Common myeloid progenitor, CD34-positive (primary cell): ENCODE results near the gene CXXC4. TPM values are rescaled to one million over a fixed set of nuclear protein-coding genes. Genes with fewer than 3 reads are reported as not detected.

ENCODE experiments used
- CTCF ChIA-PET: fragments of 350-600 bp; sonication (Branson Sonifier 250); formaldehyde crosslinking; loops from one replicate; lab custom pipeline; 2021; ENCODE audit warnings: antibody characterized with exemption; lab: Charles Lee
- POLR2A ChIA-PET: fragments of 350-600 bp; sonication (Branson Sonifier 250); formaldehyde crosslinking; loops from one replicate; lab custom pipeline; 2021; ENCODE audit warnings: antibody characterized with exemption; lab: Charles Lee
- DNase-seq, 3 donors: peaks; one replicate each; pipeline versions ENCODE4 v3.0.0 to v3.0.0-alpha.2; 2013
- H3K27ac ChIP-seq, 2 experiments: 1 replicate in 1 of 2; 2 replicates in 1 of 2; pipeline ENCODE4 v1.7.0; 2013; ENCODE audit warnings: inconsistent platforms in 2 of 2, low read length in 2 of 2, mild to moderate bottlenecking in 2 of 2, low read depth in 1 of 2, moderate library complexity in 1 of 2; ENCODE audit not compliant: severe bottlenecking in 2 of 2, insufficient read depth in 1 of 2, poor library complexity in 1 of 2
- H3K27me3 ChIP-seq, 5 experiments: replicated peaks in 2 of 5; 1 replicate in 3 of 5; 2 replicates in 2 of 5; pipeline versions ENCODE4 v1.6.1 to v1.7.0; 2013; ENCODE audit warnings: low read length in 4 of 5, mild to moderate bottlenecking in 2 of 5, moderate library complexity in 2 of 5, inconsistent platforms in 1 of 5; ENCODE audit not compliant: insufficient read depth in 5 of 5, control insufficient read depth in 4 of 5
- H3K36me3 ChIP-seq, 4 experiments: 1 replicate in 2 of 4; 2 replicates in 2 of 4; pipeline versions ENCODE4 v1.6.1 to v1.7.0; 2013; ENCODE audit warnings: low read length in 3 of 4, control low read depth in 1 of 4, mild to moderate bottlenecking in 1 of 4; ENCODE audit not compliant: control insufficient read depth in 4 of 4, insufficient read depth in 4 of 4
- H3K4me1 ChIP-seq, 4 experiments: 1 replicate in 3 of 4; 2 replicates in 1 of 4; pipeline versions ENCODE4 v1.6.1 to v1.7.1; 2013; ENCODE audit warnings: low read length in 3 of 4, mild to moderate bottlenecking in 3 of 4, control low read depth in 1 of 4, inconsistent platforms in 1 of 4, moderate library complexity in 1 of 4; ENCODE audit not compliant: control insufficient read depth in 4 of 4, insufficient read depth in 4 of 4; ENCODE audit errors: control extremely low read depth in 1 of 4
- H3K4me3 ChIP-seq, 7 experiments: 1 replicate in 4 of 7; 2 replicates in 3 of 7; pipeline versions ENCODE4 v1.5.1 to v1.7.0; 2013; ENCODE audit warnings: mild to moderate bottlenecking in 7 of 7, low read length in 6 of 7, moderate library complexity in 6 of 7, inconsistent platforms in 2 of 7, low read depth in 2 of 7, control low read depth in 1 of 7; ENCODE audit not compliant: insufficient read depth in 4 of 7, control insufficient read depth in 1 of 7; ENCODE audit errors: extremely low read depth in 1 of 7
- H3K9me3 ChIP-seq, 5 experiments: 1 replicate in 4 of 5; 2 replicates in 1 of 5; pipeline versions ENCODE4 v1.6.1 to v1.7.1; 2013; ENCODE audit warnings: low read length in 4 of 5, mild to moderate bottlenecking in 2 of 5, inconsistent platforms in 1 of 5, low read depth in 1 of 5, moderate library complexity in 1 of 5; ENCODE audit not compliant: control insufficient read depth in 4 of 5, insufficient read depth in 2 of 5; ENCODE audit errors: control extremely low read depth in 1 of 5
- WGBS: methylation state at CpG from one replicate; pipeline ENCODE4 v1.1.5; 2013; ENCODE audit not compliant: insufficient coverage; 5-methylcytosine and 5-hydroxymethylcytosine counted together
- polyA plus RNA-seq: library from polyadenylated mRNA; unstranded; fragments of 120-200 nt; gene quantifications from one replicate; pipeline ENCODE4 v1.2.1, GENCODE V29; 2013

The CXXC4 gene
- polyA plus RNA-seq, result 0.03 TPM

DNA sequence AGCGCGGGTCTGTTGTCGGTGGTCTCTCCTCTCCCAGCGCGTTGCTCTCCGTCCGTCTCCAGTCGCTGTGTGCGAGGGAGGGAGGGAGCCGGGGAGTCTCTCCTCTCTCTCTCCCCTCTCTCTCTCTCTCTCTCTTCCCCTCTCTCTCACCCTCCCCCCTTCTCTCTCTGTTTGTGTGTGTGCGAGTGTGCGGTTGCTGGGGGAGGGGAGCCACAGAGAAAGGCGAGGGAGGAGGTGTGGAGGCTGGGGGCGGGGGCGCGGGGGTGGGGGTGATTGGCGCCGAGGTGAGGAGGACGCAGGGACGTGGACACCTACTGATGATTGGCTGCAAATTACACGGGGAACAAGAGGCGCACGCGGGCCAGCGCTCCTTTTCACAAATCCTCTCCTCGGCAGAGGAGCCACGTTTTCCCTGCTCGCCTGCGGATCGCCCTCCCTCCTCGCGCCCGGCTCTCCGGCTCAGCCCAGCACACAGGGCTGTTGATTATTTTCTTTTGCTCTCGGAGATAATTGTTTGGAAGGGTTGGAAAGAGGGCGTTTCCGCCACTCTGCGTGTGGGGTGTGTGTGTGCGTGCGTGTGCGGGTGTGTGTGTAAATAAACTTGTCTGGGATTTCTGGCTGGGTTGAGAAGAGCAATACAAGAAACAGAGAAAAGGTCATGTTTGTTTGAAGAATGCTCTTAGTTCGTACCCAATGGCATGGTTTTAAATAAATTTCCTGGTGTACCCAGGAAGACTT is at the start of gene CXXC4:
Gene CXXC4 (minus strand): TSS at position 73 of the 738 bp plus-strand sequence. CDS start 3,092 bp downstream, outside the sequence.
- Histone ChIP-seq H3K9me3 (peaks cover 0 to 1% (median 0%) of the 10 kb centered on the region in 5 experiments), H3K27ac (no peak within 1 kb of the TSS), H3K27me3 (peaks cover 27 to 89% (median 30%) of the 10 kb centered on the region in 5 experiments), H3K4me3 (peak within 1 kb of the TSS in 6 of 7 experiments; percentile 27 to 72 (median 46)), H3K36me3 (no peaks in the 10 kb centered on the region), H3K4me1 (peaks cover 2 to 23% (median 17%) of the 10 kb centered on the region in 4 experiments)
- ChIA-PET CTCF (no interaction called here), POLR2A (no interaction called here)
- DNase-seq, result peak; percentile 23 to 60 (median 50)
- 0% methylated on average over 17 of the region's 42 CpGs for WGBS

DNA sequence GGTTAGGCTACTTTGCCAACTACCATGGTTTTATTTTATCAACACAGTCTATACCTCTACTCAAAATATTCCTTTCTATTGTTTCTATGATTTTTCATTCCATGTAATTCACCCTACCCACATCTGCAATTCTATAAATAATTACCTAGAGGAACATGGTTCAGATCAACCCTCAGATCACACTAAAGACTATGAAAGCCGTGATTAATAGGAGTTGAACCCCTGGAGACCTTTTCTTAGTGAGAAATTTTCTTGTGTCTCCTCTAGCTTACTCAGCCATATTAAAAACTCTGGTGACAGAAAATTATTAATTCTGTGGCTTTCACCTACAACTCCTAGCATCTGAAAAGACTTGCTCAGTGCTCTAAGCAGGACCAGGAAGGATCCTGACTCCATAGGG is 38.5 kb upstream of the CXXC4 start:
- H3K36me3 ChIP-seq, result no peaks in the 10 kb centered on the region
- ChIA-PET CTCF (no interaction called here), POLR2A (no interaction called here)
- no peak for DNase-seq
- no peaks in the 10 kb centered on the region for H3K9me3 ChIP-seq
- no peaks in the 10 kb centered on the region for H3K4me1 ChIP-seq
- no peaks in the 10 kb centered on the region for H3K27me3 ChIP-seq
- no peak overlapping the region for H3K27ac ChIP-seq
- H3K4me3 ChIP-seq, result no peak overlapping the region
- WGBS, result 100% methylated on average over 1 of the region's 1 CpG

DNA sequence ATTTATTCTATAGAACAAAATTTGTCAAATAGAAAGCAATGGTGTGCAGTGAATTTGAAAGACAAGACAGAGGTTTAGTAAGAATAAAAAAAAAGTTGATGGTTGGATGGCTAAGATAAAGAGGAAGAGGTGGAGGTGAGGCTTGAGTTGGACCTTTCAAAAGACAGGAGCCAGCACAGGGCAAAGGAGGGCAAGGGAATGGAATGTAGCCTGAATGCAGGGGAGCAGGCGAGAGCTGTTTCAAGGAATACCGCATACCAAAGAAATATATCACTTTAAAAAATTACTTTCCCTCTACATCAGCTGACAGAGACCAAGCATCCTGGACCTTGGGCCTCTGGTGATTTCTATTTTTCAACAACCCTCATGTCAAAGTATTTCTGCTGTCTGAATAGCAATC is 38.0 kb upstream of the CXXC4 start:
- no peak overlapping the region for H3K27ac ChIP-seq
- no peaks in the 10 kb centered on the region for H3K27me3 ChIP-seq
- no peaks in the 10 kb centered on the region for H3K36me3 ChIP-seq
- CTCF ChIA-PET, result no interaction called here
- POLR2A ChIA-PET, result no interaction called here
- no peak overlapping the region for H3K4me3 ChIP-seq
- DNase-seq, result no peak
- H3K4me1 ChIP-seq, result no peaks in the 10 kb centered on the region
- WGBS, result 100% methylated on average over 2 of the region's 2 CpGs
- H3K9me3 ChIP-seq, result no peaks in the 10 kb centered on the region

- Histone ChIP-seq H3K27me3 (no peaks in the 10 kb centered on the region), H3K4me1 (no peaks in the 10 kb centered on the region), H3K4me3 (no peak overlapping the region), H3K36me3 (no peaks in the 10 kb centered on the region), H3K9me3 (no peaks in the 10 kb centered on the region), H3K27ac (no peak overlapping the region)
- no CpG with 5 or more reads among the region's 1 CpG for WGBS
- no peak for DNase-seq
- ChIA-PET CTCF (no interaction called here), POLR2A (no interaction called here)
Measured at GRCh38 chr4:104531390-104531789, 36.7 kb upstream of the CXXC4 start.

- Histone ChIP-seq H3K9me3 (no peaks in the 10 kb centered on the region), H3K36me3 (no peaks in the 10 kb centered on the region), H3K27me3 (no peaks in the 10 kb centered on the region), H3K4me1 (no peaks in the 10 kb centered on the region), H3K4me3 (no peak overlapping the region), H3K27ac (no peak overlapping the region)
- DNase-seq, result no peak
- CTCF ChIA-PET, result no interaction called here
- WGBS, result 95% methylated on average over 2 of the region's 2 CpGs
- POLR2A ChIA-PET, result no interaction called here
Measured at GRCh38 chr4:104530426-104530825, 35.7 kb upstream of the CXXC4 start.

DNA sequence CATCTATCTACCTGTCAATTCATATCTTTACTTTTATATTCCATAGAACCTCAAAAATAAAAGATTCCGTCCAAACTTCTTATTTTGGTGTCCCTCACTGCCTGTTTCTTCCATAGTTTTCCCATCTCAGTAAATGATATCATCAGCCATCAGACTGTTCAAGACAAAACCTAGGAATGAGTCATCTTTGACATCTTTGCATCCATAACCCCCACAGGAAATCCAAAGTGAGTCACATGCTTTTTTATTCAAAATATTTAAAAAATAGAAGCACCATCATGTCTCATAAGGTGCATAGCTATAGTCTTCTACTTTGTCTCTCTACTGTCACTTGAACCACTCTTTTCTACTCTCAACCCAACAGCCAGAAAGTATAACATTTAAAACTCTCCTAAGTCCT is 29.9 kb upstream of the CXXC4 start:
- Histone ChIP-seq H3K27me3 (no peaks in the 10 kb centered on the region), H3K36me3 (no peaks in the 10 kb centered on the region), H3K4me3 (no peak overlapping the region), H3K9me3 (no peaks in the 10 kb centered on the region), H3K27ac (no peak overlapping the region), H3K4me1 (no peaks in the 10 kb centered on the region)
- DNase-seq, result no peak
- CTCF ChIA-PET, result no interaction called here
- POLR2A ChIA-PET, result no interaction called here
- WGBS, result 100% methylated on average over 1 of the region's 1 CpG

- POLR2A ChIA-PET, result no interaction called here
- CTCF ChIA-PET, result no interaction called here
- Histone ChIP-seq H3K9me3 (no peaks in the 10 kb centered on the region), H3K4me3 (no peak overlapping the region), H3K27ac (no peak overlapping the region), H3K4me1 (no peaks in the 10 kb centered on the region), H3K27me3 (no peaks in the 10 kb centered on the region), H3K36me3 (no peaks in the 10 kb centered on the region)
- DNase-seq, result no peak
- WGBS, result 58% methylated on average over 1 of the region's 2 CpGs
Measured at GRCh38 chr4:104524026-104524425, 29.3 kb upstream of the CXXC4 start.
